NCI-H2107 treated with DMSO at 0.1 percent for 48 hours (cell line): Measurements from ENCODE around the gene CTSW.
A peak's percentile ranks its signal among the peaks of the same experiment; 100 is the strongest.
"Not testable (repeated sequence)": the region's sequence is repeated elsewhere in the genome, so short reads cannot be mapped to it uniquely, and the experiment has no call there.

Source experiments
- DNase-seq: peaks from one replicate; lab custom pipeline; 2025; ENCODE audit not compliant: unreplicated experiment; lab: John Stamatoyannopoulos, UW

Gene CTSW

DNA sequence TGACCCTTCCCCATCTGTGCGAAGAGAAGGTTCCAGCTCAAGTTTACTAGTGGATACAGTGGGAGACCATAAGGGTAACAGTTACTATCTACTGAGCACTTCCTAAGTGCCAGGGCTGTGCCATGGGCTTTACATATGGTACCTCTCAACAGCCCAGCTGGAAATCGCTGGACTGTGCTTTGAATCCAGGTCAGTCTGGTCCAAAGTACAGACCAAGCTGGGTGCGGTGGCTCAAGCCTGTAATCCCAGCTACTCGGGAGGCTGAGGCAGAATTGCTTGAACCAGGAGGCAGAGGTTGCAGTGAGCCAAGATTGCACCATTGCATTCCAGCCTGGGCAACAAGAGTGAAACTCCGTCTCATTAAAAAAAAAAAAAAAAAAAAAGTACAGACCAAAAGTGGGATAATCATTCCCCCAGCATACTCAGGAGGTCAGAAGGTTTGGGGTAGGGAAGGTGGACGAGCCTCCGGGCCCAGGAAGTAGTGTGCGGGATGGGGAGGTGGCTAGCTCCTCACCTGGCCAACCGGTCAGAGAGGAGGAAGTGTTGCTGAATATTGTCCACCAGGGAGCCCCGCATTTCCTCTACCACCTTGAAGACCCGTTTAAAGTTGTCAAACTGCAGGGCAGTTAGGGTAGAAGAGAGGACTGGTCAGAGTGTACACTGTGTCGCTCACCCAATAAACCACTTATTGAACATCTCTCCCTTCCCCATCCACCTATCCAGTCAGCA lies 6.3 kb downstream of the CTSW start:
- no peak for DNase-seq

DNA sequence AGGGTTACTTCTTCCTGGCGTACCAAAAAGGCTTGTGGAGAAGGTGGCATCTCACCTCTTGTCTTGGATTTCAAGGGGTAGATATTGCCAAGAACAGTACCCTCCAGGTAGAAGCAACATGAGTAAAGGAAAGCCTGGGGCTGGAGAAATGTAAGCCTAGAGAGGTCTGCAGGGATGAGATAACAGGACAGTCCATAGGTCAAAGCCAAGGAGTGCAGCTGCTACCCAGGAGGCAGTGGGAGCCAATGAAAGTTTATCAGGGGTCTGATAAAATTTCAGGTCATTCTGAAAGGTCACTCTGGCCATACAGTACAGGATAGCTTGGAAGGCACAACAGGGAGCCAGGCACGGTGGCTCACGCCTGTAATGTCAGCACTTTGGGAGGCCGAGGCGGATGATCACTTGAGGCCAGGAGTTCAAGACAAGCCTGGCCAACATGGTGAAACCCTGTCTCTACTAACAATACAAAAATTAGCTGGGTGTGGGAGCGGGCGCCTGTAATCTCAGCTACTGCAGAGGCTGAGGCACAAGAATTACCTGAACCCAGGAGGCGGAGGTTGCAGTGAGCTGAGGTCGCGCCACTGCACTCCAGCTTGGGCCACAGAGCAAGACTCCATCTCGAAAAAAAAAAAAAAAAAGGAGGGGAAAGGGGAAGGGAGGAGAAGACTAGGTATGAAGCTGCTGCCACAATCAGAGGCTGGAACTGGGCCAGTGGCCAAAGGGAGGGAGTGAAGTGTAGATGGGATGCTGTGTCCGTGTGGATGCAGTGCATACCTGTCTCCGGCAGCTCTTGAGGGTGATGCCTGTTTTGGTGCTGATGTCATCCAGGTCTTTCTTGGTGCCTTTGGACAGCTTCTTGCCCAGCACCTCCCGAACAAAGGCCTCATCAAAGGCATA lies 7.4 kb downstream of the CTSW start:
- DNase-seq = no peak

DNA sequence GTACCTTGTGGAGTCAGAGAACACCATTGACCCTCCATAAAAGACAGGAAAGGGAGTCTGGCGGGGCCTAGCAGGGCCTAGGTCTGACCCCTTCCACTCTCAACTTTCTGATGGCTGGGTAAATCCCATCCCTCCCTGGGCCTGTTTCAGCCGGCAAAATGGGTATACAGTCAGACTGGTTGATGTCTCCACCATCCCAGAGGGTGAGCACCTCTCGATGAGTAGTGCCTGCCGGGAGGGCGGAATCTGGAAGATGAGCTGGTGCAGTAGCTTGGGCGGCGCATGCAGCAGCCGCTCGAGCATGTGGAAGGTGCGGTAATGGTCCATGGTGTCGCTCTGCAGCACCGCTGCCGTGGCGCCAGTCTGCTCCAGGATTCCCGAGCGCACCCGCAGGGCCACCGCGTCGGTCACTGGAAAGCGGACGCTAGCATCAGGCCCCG lies 8.1 kb downstream of the CTSW start:
- peak; percentile 44 for DNase-seq

DNA sequence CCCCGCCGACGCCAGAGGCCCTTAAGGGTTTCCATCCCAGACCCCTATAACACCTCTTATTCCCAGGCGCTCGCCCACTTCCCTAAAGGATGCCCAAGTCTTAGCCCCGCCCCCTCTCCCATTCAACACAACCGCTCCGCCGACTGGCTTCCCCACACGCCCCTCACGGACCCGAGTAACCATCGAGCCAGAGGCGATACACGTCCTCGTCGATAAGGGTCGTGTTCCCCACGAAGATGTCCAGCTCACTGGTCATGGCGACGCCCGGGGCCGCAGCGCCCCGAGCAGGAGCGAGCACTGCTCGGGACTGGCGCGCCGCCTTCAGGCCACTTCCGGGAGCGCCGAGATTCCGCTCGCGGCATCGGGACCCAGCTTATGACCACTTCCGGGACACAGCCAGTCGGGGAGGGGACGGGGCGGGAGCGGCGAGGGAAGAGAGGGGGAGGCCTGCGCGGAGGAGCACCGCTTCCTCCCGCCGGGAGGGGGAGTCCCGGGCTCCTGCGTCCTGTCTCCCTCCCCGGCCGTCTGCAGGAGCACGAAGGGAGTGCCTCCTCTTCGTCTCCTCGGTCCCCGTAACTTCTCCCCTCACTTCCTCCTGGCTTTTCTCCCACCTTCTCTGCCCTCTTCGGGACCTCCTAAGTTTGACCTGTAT lies 8.7 kb downstream of the CTSW start, which contains the start of gene FIBP:
FIBP (minus strand) TSS at position 309 of the 652 bp plus-strand sequence; CDS start at position 256, 53 bp downstream.
- peak; percentile 81 for DNase-seq

DNA sequence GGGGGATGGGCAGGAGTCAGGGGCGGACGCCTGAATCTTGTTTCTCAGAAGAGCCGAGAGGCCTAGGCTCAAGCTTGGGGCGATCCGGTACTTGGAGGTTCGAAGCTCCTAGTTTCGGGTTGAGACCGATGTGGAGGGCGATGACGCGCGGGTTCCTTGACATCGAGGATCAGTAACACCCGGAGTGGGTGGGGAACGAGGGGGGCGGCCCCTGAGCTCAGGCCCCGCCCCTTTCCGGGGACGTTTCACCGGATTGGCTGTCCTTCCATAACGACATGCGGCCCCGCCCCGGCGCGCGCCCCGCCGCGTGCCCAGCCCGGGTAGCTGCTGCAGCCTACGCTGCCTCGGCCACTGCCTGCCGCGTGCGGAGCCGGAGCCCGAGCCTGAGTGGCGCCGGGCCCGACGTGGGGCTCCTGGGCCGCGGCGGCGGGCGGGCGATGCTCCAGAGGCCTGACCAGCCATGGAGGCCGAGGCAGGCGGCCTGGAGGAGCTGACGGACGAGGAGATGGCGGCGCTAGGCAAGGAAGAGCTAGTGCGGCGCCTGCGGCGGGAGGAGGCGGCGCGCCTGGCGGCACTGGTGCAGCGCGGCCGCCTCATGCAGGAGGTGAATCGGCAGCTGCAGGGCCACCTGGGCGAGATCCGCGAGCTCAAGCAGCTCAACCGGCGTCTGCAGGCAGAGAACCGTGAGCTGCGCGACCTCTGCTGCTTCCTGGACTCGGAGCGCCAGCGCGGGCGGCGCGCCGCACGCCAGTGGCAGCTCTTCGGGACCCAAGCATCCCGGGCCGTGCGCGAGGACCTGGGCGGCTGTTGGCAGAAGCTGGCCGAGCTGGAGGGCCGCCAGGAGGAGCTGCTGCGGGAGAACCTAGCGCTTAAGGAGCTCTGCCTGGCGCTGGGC lies 10.9 kb downstream of the CTSW start, which contains the start of gene CCDC85B:
CCDC85B (plus strand) TSS at position 350 of the 895 bp plus-strand sequence; CDS start at position 461, 111 bp downstream.
- peak; percentile 84 for DNase-seq

DNA sequence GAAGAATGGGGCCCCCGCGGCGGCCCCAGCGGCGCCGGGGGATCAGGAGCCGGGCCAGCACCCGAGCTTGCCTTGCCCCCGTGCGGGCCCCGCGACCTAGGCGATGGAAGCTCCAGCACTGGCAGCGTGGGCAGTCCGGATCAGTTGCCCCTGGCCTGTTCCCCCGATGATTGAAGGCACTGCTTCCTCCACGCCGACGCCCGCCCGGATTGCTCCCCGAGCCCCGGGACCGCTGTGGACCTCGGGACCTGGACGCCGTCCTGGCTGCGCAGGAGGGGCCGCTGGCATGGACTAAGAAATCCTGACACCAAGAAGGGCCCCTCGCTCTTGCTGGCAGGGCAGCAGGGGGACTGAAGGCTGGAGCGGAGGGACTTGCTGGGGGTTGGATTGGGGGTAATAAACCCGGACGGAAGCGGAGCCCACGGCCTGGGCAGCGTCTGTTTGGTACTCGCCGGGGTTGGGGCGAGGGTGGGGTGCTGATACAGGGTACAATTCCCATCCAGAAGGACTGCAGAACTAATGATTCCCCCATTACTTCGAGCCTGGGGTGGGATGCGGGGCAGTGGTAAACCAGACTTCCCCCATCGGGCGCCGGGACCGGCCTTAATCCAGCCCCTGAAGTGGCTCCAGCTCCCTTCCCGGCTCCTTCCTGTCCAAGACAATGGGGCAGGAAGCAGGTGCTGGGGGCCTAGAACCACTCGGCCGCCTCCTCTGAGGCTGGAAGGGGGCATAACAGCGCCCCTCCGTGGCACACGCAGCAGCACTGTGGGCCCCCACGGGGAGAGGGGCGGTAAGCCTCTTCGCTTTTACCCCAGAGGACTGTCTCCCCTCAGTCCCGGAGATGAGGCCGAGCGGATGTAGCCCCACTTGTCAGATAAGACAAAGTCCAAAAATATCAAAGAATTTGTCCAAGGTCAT lies 11.8 kb downstream of the CTSW start:
- DNase-seq = no peak

DNA sequence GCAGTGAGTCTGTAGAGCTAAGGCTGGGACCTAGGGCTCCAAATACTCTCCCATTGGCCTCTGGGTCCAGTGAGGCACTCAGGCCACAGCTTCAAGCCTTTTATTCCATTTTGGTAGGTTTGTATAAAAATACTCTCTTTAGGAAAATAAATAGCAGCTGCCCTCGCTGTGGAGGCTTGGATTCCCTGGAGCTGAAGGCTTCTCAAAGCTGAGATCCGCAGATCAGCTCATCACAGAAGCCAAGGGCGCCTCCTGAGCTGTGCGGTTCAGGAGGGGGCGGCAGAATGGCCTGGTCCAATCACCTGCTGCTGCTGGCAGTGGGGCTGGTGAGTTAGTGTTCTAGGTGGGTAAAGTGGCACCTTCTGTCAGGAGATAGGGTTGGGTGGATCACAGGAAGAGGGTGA lies 12.5 kb downstream of the CTSW start:
- DNase-seq = not testable (repeated sequence)

DNA sequence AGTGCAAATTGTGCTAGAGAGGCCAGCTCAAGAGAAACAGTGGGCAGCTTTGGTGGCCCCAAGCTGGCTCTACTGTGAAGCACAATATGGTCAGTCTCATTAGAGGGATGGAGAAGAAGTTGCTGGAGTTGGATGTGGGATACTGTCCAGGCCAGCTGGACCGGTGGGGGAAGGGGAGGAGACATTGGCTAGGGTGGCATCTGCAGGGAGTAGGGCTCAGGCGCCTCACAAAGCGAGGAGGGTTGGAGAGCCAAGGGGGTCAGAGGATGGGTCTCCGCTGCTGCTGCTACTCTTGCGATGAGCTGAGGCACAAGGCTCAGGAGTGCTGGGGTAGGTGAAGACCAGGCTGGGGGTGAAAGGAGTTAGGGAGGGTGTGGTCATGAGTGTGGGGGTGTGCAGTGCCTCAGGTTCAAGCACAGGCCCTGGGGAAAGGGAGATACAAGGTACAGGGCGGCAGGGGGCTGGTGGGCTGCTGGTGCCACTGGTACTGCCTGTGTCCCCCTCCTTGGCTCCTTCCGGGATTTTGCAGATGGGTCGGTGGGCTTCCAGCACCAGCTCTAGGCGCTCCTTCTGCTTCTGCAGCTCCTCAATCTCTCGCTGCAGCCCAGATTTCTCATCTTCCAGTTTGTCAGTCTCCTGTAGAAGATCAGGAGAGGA lies 13.2 kb downstream of the CTSW start:
- no peak for DNase-seq

DNA sequence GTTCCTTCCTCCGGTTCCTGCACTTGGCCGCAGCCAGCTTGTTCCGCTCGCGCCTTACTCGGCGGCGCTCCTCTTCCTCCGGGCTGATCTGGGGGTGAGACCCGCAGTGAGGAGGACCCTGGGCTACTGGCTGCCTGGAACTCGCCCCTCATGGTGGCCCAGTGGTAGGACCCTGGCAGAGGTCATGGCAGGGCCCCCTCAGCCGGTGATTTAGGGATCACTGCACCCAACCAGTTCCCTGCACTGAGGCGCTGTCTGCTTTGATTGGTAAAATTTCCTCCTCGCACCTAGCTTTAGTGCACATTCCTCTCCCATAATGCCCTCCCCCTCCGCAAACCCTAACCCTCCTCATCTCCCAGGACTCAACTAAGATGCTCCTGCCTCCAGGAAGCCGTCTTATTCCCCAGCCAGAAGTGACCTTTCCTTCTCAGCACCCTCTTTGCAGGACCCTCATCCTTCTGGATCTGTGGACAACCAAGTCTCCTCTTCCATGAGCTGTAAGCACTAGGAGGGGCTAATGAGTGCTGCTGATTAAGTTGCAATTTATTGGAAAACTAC lies 14.5 kb downstream of the CTSW start:
- no peak for DNase-seq

DNA sequence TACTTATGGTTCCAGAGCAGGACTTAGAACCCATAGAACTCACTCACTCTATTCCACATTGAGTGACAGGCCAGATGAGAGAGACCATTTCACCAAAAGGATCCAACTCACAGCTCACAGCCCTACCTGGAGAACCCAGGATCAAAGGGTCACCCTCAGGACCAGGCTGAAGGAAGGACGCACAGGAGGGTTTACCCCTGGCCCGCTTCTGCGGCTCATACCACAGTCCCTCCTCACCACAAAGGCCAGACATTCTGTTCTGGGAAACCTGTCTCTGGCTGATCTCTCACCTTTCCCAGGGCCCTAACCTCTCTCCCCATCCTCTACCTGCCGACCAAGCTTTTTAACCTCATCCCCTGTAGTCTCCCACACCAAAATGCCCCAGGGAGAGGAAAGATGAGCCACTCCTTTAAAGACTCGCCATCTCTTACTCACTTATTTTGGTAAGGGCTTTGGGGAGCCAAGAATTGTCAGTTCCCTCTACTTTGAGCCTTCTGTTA lies 15.9 kb downstream of the CTSW start:
- no peak for DNase-seq

DNA sequence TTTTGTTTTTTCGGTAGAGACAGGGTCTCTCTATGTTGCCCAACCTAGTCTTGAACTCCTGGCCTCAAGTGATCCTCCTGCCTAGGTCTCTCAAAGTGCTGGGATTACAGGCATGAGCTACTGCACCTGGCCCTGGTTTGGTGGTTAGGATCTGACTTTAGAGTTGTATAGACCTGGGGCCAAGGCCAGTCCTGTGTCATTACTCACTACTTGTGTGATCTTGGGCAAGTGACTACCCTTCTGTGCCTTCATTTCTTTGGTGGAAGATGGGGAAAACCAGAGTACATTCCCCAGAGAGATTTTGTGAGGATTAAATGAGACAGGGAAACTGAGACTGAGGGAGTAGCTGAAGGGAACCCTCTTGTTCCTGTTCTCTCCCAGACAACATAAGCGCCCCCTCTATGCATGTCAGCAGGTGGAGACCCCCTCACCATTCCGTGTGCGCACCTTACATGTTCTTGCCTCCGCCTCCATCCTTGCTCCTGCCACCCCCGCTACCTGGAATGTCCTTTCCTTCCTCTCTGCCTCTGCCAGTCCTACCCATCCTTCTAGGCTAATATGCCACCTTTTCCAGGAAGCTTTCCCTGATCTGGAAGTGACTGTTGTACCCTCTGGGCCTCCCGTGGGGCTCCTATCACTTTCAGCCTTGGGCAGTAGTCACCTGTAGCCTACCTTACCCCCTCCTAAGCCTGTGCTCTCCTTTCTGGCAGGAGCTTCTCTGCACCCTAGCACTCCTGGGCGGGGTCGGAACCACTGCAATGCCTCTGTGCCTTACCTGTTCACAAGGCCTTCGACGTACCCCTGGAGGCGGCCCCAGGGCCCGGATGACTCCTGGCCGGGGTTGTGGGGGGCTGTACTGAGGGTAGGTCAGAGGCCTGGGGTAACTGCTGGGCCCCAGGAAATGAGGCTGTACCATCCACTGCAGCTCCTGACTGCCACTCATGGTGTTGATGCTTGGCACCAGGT lies 16.7 kb downstream of the CTSW start:
- no peak for DNase-seq

DNA sequence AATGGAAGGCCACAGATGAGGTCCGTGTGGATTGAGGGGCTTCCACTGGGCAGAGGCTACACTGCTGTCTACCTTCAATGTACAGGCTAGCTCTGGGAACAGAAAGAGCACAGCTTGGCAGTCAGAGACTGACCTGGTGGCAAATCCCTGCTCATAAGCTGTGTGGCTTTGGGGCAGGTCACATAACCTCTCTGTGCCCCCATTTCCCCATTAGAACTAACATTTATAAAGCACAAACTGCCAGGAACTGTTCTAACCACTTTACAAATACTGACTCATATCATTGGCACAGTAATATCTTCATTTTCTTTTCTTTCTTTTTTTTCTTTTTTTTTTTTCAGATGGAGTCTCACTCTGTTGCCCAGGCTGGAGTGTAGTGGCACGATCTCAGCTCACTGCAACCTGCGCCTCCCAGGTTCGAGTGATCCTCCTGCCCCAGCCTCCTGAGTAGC lies 17.4 kb downstream of the CTSW start:
- no peak for DNase-seq

DNA sequence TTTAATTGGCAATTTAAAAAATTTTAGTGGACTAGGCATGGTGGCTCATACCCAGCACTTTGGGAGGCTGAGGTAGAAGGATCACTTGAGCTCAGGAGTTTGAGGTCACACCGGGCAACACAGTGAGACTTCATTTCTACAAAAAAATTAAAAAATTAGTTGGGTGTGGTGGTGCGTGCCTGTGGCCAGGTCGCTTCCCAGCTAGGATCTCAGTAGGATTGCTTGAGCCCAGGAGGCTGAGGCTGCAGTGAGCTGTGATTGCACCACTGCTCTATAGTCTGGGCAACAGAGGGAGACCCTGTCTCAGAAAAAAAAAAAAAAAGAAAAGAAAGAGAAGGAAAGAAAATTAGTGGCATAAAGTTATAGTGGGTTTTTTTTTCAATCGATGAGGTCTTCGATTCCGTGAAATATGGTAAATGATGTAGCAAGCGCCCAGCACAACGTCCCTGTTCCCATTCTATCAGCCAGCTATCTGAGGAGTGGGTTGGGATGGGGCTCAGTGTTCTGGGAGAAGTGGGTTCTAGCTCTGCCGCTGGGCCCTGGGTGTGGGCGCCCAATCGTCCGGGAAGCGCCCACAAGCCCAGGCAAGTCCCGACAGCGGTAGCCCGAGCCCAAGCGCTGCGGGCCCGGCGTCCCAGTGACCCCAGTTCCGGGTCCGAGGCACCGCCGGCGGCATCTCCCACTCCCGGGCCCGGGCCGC lies 19.2 kb downstream of the CTSW start:
- no peak for DNase-seq

DNA sequence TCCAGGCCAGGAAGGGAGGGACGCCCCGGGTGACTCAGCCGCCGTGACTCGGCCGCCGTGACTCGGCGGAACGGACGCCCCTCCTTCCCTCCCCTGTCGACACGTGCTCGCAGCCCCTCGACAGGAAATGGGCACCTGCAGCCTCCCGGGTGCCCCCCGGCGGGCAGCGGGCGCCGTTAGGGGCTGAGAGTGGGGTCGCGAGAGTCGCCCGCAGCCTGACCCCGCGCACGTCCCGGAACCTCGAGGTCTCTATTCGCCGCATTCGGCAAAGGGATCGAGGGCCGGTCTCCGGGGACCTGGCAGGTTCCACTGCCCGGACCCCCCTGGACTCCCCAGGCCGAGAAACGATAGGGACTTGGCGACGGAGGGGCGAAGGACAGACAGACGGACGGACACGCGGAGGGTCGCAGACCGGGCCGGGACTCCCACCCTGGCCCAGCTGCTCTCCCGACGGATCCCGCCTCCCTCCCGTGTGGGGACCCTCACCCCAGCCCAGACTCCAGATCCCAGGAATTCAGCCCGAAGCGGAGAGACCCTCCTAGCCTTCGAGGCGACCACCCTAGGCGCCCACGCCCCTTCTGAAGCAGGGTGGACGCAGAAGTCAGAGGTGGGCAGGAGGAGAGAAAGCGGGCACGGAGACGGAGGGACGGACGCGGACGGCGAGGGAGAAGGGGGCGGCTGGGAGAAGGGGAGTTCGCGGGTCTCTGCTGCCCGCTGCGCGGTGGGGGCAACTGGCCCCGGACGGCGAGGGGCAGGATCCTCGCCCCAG lies 19.9 kb downstream of the CTSW start:
- DNase-seq = no peak

DNA sequence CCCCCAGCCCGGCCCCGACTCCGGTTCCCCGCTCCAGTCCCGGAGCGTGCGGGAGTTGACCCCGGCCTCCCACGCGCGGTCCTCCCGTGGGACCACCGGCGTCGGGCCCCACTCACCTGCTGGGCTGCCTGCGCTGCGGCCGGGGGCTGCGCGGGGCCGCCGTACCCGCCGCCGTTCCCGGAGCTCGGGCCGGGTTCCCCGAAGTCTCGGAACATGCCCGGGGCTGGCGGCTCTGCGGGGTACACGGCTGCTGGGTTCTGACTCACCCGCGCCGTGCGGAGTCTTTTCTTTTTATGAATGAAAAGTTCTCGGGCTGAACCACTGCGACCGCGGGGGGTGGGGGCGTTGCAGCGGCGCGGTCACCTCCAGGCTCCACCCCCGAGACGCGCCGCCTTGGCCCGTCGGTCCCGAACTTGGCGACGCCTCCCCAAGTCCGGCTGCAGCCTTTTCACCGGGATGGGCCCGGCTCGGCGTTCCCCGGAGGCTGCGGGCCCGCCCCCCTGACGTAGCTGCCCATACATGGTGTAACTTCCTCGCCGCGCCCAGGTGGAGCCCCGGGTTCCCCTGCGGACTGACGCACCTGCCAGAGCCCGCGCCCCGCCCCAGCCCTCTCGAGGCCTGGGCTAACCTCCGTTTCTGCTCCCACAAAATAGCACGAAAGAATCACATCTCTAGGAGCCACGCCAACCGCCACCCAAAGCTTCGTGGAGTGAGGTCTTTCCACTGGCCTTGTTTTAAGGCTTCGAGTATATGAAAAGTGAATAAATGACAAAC lies 20.7 kb downstream of the CTSW start, which contains the start of gene FOSL1:
FOSL1 (minus strand) TSS at position 264 of the 774 bp plus-strand sequence; CDS start at position 215, 49 bp downstream.
- no peak for DNase-seq
